ENCODE results near the gene TFCP2.

TFCP2 gene

DNA sequence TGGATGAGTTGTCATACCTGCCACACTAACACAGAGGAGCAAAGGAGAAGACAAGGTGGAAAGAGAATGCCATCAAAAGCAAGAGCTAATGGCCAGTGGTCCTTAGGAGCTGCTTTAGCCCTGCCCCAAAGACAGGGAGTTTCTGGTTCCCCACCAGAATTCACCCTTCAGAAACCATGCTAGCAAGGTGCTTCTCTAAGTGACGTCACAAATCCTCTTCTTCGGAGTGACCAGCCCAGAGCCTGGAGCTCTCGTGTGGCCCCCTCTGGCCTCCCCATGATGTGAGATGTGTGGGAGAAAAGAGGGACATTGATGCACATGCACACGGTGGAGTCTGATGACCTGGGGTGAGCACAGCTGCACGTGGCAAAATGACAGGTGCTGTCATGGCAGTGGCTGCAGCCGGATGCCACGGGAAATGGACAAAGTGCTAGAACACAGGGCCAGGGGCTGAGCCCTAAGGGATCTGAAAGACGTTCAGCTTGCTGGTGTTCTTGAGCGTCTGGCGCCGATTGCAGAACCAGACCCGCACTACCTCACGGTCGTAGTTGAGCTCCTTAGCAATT is 16.9 kb upstream of the TFCP2 start:
- peaks cover 40% of the 10 kb centered on the region for H3K4me1 ChIP-seq (ENCODE audit: low read depth, poor library complexity, severe bottlenecking)
- H3K9ac ChIP-seq, result no peak overlapping the region
- H4K20me1 ChIP-seq (ENCODE audit: insufficient read depth), result no peaks in the 10 kb centered on the region
- H3K27ac ChIP-seq, result no peak overlapping the region
- H3K27me3 ChIP-seq (ENCODE audit: insufficient read depth, low read depth), result no peaks in the 10 kb centered on the region
- peak overlapping the region; percentile 56; the same call in 1 of the 2 replicates for H3K4me2 ChIP-seq
- no peaks in the 10 kb centered on the region for H3K79me2 ChIP-seq (ENCODE audit: insufficient read depth, low read depth)
- H3K36me3 ChIP-seq (ENCODE audit: insufficient read depth), result no peaks in the 10 kb centered on the region
- H2AFZ ChIP-seq (ENCODE audit: low read depth), result no peak overlapping the region
- TF ChIP-seq, protein P1, sequence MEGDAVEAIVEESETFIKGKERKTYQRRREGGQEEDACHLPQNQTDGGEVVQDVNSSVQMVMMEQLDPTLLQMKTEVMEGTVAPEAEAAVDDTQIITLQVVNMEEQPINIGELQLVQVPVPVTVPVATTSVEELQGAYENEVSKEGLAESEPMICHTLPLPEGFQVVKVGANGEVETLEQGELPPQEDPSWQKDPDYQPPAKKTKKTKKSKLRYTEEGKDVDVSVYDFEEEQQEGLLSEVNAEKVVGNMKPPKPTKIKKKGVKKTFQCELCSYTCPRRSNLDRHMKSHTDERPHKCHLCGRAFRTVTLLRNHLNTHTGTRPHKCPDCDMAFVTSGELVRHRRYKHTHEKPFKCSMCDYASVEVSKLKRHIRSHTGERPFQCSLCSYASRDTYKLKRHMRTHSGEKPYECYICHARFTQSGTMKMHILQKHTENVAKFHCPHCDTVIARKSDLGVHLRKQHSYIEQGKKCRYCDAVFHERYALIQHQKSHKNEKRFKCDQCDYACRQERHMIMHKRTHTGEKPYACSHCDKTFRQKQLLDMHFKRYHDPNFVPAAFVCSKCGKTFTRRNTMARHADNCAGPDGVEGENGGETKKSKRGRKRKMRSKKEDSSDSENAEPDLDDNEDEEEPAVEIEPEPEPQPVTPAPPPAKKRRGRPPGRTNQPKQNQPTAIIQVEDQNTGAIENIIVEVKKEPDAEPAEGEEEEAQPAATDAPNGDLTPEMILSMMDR (conservative IDR thresholded peaks at IDR 0.05; ENCODE audit: low read depth, low read length), result no peak
- H3K4me3 ChIP-seq (IDR thresholded peaks at IDR 0.05; ENCODE audit: insufficient read depth, low read depth, low read length), result no peak overlapping the region

DNA sequence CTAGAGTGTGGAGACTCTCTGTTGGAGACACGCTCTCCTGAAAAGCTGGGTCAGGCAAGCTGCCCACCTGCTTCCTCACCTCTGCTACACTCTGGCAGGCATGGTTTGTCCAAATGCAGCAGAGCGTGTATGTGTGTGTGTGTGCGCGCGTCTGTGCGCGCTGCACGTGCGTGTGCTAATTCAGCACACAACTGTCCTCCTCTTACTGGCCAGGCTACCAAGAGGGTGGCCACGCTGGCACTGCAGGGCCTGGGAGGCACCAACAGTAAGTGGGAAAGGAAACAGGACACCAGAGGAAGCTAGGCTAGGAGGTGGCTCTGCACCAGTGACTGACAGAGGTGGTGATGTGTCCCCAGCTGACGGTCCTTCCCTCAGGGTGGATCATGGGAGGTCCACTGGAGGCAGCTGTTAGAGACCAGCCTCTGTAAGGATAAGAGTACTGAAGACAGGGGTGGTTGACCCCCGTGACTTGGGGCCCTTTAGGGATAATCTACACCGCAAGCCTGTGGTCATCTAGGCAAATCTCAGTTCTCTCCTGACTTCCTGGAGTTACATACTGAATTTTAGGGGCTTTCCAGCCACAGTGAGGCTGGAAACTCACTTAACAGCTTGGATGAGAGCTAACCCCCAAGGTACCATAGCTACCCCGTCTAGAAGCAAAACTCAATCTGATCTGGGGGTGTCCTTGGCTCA is 15.6 kb upstream of the TFCP2 start:
- H3K79me2 ChIP-seq (ENCODE audit: insufficient read depth, low read depth), result no peaks in the 10 kb centered on the region
- TF ChIP-seq, protein P1 (conservative IDR thresholded peaks at IDR 0.05; ENCODE audit: low read depth, low read length), result no peak
- H3K4me1 ChIP-seq (ENCODE audit: low read depth, poor library complexity, severe bottlenecking), result peaks cover 40% of the 10 kb centered on the region
- peak overlapping the region; percentile 38 for H3K27ac ChIP-seq
- H3K9ac ChIP-seq, result 0 out of 2 replicates have a peak overlapping the region, but pooled peaks have one; percentile 2
- no peaks in the 10 kb centered on the region for H3K27me3 ChIP-seq (ENCODE audit: insufficient read depth, low read depth)
- H3K4me3 ChIP-seq (IDR thresholded peaks at IDR 0.05; ENCODE audit: insufficient read depth, low read depth, low read length), result no peak overlapping the region
- peak overlapping the region; percentile 39 for H2AFZ ChIP-seq (ENCODE audit: low read depth)
- peak overlapping the region; percentile 56 for H3K4me2 ChIP-seq
- H3K36me3 ChIP-seq (ENCODE audit: insufficient read depth), result no peaks in the 10 kb centered on the region
- no peaks in the 10 kb centered on the region for H4K20me1 ChIP-seq (ENCODE audit: insufficient read depth)

DNA sequence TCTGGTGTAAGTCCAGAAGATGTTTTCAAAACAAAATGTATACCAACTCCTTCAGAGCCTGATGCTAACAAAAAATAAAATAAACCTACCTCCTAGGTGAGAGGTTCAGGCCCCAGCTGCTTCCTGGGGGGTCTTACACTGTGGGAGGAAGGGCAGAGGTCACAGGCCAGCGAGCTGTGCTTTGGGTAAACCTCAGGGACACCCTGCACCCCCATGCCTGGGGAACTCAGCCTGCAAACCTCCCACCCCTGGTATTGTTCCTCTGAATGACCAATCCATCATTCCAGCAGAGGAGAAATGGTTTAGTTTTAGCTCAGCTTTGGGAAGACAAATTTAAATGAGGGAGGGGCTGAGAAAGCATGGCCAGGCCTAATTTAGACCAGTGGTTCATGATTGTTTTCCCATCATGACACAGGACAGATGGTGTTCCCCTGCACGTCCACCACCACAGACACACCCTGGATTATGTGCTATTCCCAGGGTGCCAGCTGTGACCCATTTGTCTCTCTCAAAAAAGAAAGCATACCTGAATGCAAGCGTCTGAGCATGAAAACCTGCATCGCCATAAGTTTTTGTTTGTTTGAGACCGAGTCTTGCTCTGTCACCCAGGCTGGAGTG is 14.5 kb upstream of the TFCP2 start:
- H3K4me3 ChIP-seq (IDR thresholded peaks at IDR 0.05; ENCODE audit: insufficient read depth, low read depth, low read length), result no peak overlapping the region
- no peaks in the 10 kb centered on the region for H4K20me1 ChIP-seq (ENCODE audit: insufficient read depth)
- H3K36me3 ChIP-seq (ENCODE audit: insufficient read depth), result no peaks in the 10 kb centered on the region
- no peaks in the 10 kb centered on the region for H3K27me3 ChIP-seq (ENCODE audit: insufficient read depth, low read depth)
- H3K79me2 ChIP-seq (ENCODE audit: insufficient read depth, low read depth), result no peaks in the 10 kb centered on the region
- H3K9ac ChIP-seq, result no peak overlapping the region
- H3K4me1 ChIP-seq (ENCODE audit: low read depth, poor library complexity, severe bottlenecking), result peaks cover 40% of the 10 kb centered on the region
- TF ChIP-seq, protein P1 (conservative IDR thresholded peaks at IDR 0.05; ENCODE audit: low read depth, low read length), result no peak
- peak overlapping the region; percentile 39; the same call in 1 of the 2 replicates for H2AFZ ChIP-seq (ENCODE audit: low read depth)
- peak overlapping the region; percentile 56 for H3K4me2 ChIP-seq
- H3K27ac ChIP-seq, result peak overlapping the region; percentile 38

DNA sequence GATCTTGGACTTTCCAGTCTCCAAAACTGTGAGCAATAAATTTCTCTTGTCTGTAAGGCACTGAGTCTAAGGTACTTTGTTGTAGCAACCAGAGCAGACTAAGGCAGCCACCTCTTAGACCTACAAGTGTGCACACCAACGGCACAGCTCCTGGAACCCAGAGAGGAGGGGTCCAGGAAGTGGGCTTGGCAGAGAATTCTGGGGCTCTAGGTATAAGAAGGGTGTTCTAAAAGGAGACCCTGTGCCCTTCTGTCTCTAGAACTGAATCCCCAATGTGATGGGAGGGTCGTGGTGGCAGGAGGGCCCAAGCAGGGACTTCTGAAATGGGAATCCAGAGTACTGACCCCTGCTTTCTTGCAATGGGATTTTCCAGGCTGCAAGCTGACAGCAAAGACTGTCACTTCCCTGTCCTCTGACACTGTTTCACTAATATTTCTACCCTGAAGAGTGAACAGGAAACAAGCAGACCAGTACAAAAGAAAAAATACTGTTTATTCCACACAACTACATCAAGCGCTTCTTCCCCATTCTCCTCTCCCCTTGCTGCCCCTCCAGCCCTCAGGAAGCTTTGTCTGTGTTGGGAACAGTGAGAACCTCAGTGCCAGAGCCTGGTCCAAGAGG is 13.6 kb upstream of the TFCP2 start:
- peak overlapping the region; percentile 39; the same call in 1 of the 2 replicates for H2AFZ ChIP-seq (ENCODE audit: low read depth)
- H3K4me2 ChIP-seq, result peak overlapping the region; percentile 56; the same call in 1 of the 2 replicates

More for the DNA sequence above, 13.6 kb upstream of the TFCP2 start:
- no peaks in the 10 kb centered on the region for H3K79me2 ChIP-seq (ENCODE audit: insufficient read depth, low read depth)
- TF ChIP-seq, protein P1 (conservative IDR thresholded peaks at IDR 0.05; ENCODE audit: low read depth, low read length), result no peak
- no peaks in the 10 kb centered on the region for H3K36me3 ChIP-seq (ENCODE audit: insufficient read depth)
- no peaks in the 10 kb centered on the region for H4K20me1 ChIP-seq (ENCODE audit: insufficient read depth)
- no peak overlapping the region for H3K9ac ChIP-seq
- H3K4me1 ChIP-seq (ENCODE audit: low read depth, poor library complexity, severe bottlenecking), result peaks cover 40% of the 10 kb centered on the region
- no peak overlapping the region for H3K27ac ChIP-seq
- H3K27me3 ChIP-seq (ENCODE audit: insufficient read depth, low read depth), result no peaks in the 10 kb centered on the region
- no peak overlapping the region for H3K4me3 ChIP-seq (IDR thresholded peaks at IDR 0.05; ENCODE audit: insufficient read depth, low read depth, low read length)

All from KMS-11 (cell line).